ENCODE measurements around the gene PHF10.
A peak's percentile ranks its signal among the peaks of the same experiment; 100 is the strongest.

PHF10 gene

GRCh38 chr6:169729961-169730360 is 5.7 kb upstream of the PHF10 start:
- H3K4me3 Mint-ChIP-seq, result no peak overlapping the region
- H3K36me3 Mint-ChIP-seq, result no peaks in the 10 kb centered on the region
- no peaks in the 10 kb centered on the region for H3K9me3 Mint-ChIP-seq
- H3K4me1 Mint-ChIP-seq, result peaks cover 19% of the 10 kb centered on the region
- no peaks in the 10 kb centered on the region for H3K27me3 Mint-ChIP-seq
- no peak overlapping the region for H3K27ac Mint-ChIP-seq

- H3K27me3 Mint-ChIP-seq, result no peaks in the 10 kb centered on the region
- no peaks in the 10 kb centered on the region for H3K9me3 Mint-ChIP-seq
- H3K27ac Mint-ChIP-seq, result no peak overlapping the region
- no peak overlapping the region for H3K4me3 Mint-ChIP-seq
- peaks cover 26% of the 10 kb centered on the region for H3K4me1 Mint-ChIP-seq
- no peaks in the 10 kb centered on the region for H3K36me3 Mint-ChIP-seq
Observed at GRCh38 chr6:169726963-169727362, 2.7 kb upstream of the PHF10 start.

- Mint-ChIP-seq H3K4me1 (peaks cover 35% of the 10 kb centered on the region), H3K27me3 (no peaks in the 10 kb centered on the region), H3K4me3 (peak overlapping the region; percentile 87), H3K9me3 (no peaks in the 10 kb centered on the region), H3K36me3 (no peaks in the 10 kb centered on the region), H3K27ac (peak overlapping the region; percentile 90)
Observed at GRCh38 chr6:169726049-169726400, 1.7 kb upstream of the PHF10 start.

GRCh38 chr6:169725125-169726048 is 1.1 kb upstream of the PHF10 start:
- Mint-ChIP-seq H3K9me3 (no peaks in the 10 kb centered on the region), H3K27ac (peak overlapping the region; percentile 90), H3K4me3 (peak overlapping the region; percentile 87), H3K36me3 (peaks cover 1% of the 10 kb centered on the region), H3K4me1 (peaks cover 40% of the 10 kb centered on the region), H3K27me3 (no peaks in the 10 kb centered on the region)

GRCh38 chr6:169723991-169724493 is 258 bp downstream of the PHF10 start:
- Mint-ChIP-seq H3K27ac (no peak overlapping the region), H3K4me1 (peaks cover 54% of the 10 kb centered on the region), H3K4me3 (peak overlapping the region; percentile 43), H3K9me3 (no peaks in the 10 kb centered on the region), H3K36me3 (peaks cover 3% of the 10 kb centered on the region), H3K27me3 (no peaks in the 10 kb centered on the region)

GRCh38 chr6:169723200-169723909 is 945 bp downstream of the PHF10 start:
- peaks cover 3% of the 10 kb centered on the region for H3K36me3 Mint-ChIP-seq
- no peaks in the 10 kb centered on the region for H3K27me3 Mint-ChIP-seq
- H3K4me3 Mint-ChIP-seq, result peak overlapping the region; percentile 91

GRCh38 chr6:169722362-169723199 is 1.7 kb downstream of the PHF10 start:
- H3K27ac Mint-ChIP-seq, result peak overlapping the region; percentile 97
- no peaks in the 10 kb centered on the region for H3K27me3 Mint-ChIP-seq
- H3K4me1 Mint-ChIP-seq, result peaks cover 62% of the 10 kb centered on the region
- H3K9me3 Mint-ChIP-seq, result no peaks in the 10 kb centered on the region
- H3K36me3 Mint-ChIP-seq, result peaks cover 3% of the 10 kb centered on the region
- peak overlapping the region; percentile 91 for H3K4me3 Mint-ChIP-seq

More at GRCh38 chr6:169723200-169723909, 945 bp downstream of the PHF10 start:
- Mint-ChIP-seq H3K27ac (peak overlapping the region; percentile 97), H3K9me3 (no peaks in the 10 kb centered on the region), H3K4me1 (peaks cover 59% of the 10 kb centered on the region)

GRCh38 chr6:169720207-169720855 is 4.0 kb downstream of the PHF10 start:
- peak overlapping the region; percentile 78 for H3K27ac Mint-ChIP-seq
- peaks cover 57% of the 10 kb centered on the region for H3K4me1 Mint-ChIP-seq
- H3K36me3 Mint-ChIP-seq, result peaks cover 6% of the 10 kb centered on the region
- no peaks in the 10 kb centered on the region for H3K27me3 Mint-ChIP-seq
- no peaks in the 10 kb centered on the region for H3K9me3 Mint-ChIP-seq
- peak overlapping the region; percentile 30 for H3K4me3 Mint-ChIP-seq

- Mint-ChIP-seq H3K9me3 (no peaks in the 10 kb centered on the region), H3K27ac (peak overlapping the region; percentile 88), H3K27me3 (no peaks in the 10 kb centered on the region), H3K4me3 (peak overlapping the region; percentile 6), H3K4me1 (peaks cover 58% of the 10 kb centered on the region), H3K36me3 (peaks cover 9% of the 10 kb centered on the region)
Observed at GRCh38 chr6:169719117-169719516, 5.2 kb downstream of the PHF10 start.

- no peaks in the 10 kb centered on the region for H3K27me3 Mint-ChIP-seq
- no peak overlapping the region for H3K4me3 Mint-ChIP-seq
Observed at GRCh38 chr6:169714595-169714994, 9.7 kb downstream of the PHF10 start.

GRCh38 chr6:169714178-169714577 is 10.1 kb downstream of the PHF10 start:
- Mint-ChIP-seq H3K4me1 (peaks cover 43% of the 10 kb centered on the region), H3K27ac (no peak overlapping the region), H3K9me3 (no peaks in the 10 kb centered on the region), H3K36me3 (peaks cover 9% of the 10 kb centered on the region), H3K27me3 (no peaks in the 10 kb centered on the region), H3K4me3 (no peak overlapping the region)

More at GRCh38 chr6:169714595-169714994, 9.7 kb downstream of the PHF10 start:
- Mint-ChIP-seq H3K9me3 (no peaks in the 10 kb centered on the region), H3K27ac (no peak overlapping the region), H3K36me3 (peaks cover 9% of the 10 kb centered on the region), H3K4me1 (peaks cover 43% of the 10 kb centered on the region)

GRCh38 chr6:169710009-169710408 is 14.3 kb downstream of the PHF10 start:
- Mint-ChIP-seq H3K36me3 (peaks cover 9% of the 10 kb centered on the region), H3K27ac (peak overlapping the region; percentile 59), H3K27me3 (no peaks in the 10 kb centered on the region), H3K9me3 (no peaks in the 10 kb centered on the region), H3K4me1 (peaks cover 56% of the 10 kb centered on the region), H3K4me3 (no peak overlapping the region)

- Mint-ChIP-seq H3K4me1 (peaks cover 60% of the 10 kb centered on the region), H3K27me3 (no peaks in the 10 kb centered on the region), H3K36me3 (peaks cover 8% of the 10 kb centered on the region), H3K4me3 (no peak overlapping the region), H3K27ac (peak overlapping the region; percentile 59), H3K9me3 (no peaks in the 10 kb centered on the region)
Observed at GRCh38 chr6:169709293-169709692, 15.0 kb downstream of the PHF10 start.

- Mint-ChIP-seq H3K4me3 (no peak overlapping the region), H3K4me1 (peaks cover 65% of the 10 kb centered on the region), H3K27ac (no peak overlapping the region), H3K36me3 (peaks cover 17% of the 10 kb centered on the region), H3K9me3 (no peaks in the 10 kb centered on the region), H3K27me3 (no peaks in the 10 kb centered on the region)
Observed at GRCh38 chr6:169707772-169708171, 16.5 kb downstream of the PHF10 start.

GRCh38 chr6:169702840-169703246 is 21.5 kb downstream of the PHF10 start:
- H3K9me3 Mint-ChIP-seq, result no peaks in the 10 kb centered on the region
- H3K4me3 Mint-ChIP-seq, result peak overlapping the region; percentile 92
- peaks cover 13% of the 10 kb centered on the region for H3K36me3 Mint-ChIP-seq
- H3K27me3 Mint-ChIP-seq, result no peaks in the 10 kb centered on the region
- peak overlapping the region; percentile 88 for H3K27ac Mint-ChIP-seq
- H3K4me1 Mint-ChIP-seq, result peaks cover 59% of the 10 kb centered on the region
